ENCODE data around the gene SV2A. TPM values are rescaled to one million over a fixed set of nuclear protein-coding genes. Genes with fewer than 3 reads are reported as not detected.

SV2A gene, protein sequence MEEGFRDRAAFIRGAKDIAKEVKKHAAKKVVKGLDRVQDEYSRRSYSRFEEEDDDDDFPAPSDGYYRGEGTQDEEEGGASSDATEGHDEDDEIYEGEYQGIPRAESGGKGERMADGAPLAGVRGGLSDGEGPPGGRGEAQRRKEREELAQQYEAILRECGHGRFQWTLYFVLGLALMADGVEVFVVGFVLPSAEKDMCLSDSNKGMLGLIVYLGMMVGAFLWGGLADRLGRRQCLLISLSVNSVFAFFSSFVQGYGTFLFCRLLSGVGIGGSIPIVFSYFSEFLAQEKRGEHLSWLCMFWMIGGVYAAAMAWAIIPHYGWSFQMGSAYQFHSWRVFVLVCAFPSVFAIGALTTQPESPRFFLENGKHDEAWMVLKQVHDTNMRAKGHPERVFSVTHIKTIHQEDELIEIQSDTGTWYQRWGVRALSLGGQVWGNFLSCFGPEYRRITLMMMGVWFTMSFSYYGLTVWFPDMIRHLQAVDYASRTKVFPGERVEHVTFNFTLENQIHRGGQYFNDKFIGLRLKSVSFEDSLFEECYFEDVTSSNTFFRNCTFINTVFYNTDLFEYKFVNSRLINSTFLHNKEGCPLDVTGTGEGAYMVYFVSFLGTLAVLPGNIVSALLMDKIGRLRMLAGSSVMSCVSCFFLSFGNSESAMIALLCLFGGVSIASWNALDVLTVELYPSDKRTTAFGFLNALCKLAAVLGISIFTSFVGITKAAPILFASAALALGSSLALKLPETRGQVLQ
- 1 to 10 TPM in 2 of 4 donors, under 1 TPM in 1, not detected in 1; 0.54 to 3.9 (median 1.9) TPM for polyA plus RNA-seq
- long read RNA-seq, donor 1, result 0 reads
- long read RNA-seq, donor 2, result 0 reads
- long read RNA-seq, donor 3, result 0 reads
- long read RNA-seq, donor 4, result 0 reads
- long read RNA-seq, donor 5, result 0 reads
- long read RNA-seq, donor 6, result 0 reads
- long read RNA-seq, donor 7, result 0 reads
- long read RNA-seq, donor 8, result 0 reads
- long read RNA-seq, donor 9, result 0 reads
- long read RNA-seq, donor 10, result 0 reads

DNA sequence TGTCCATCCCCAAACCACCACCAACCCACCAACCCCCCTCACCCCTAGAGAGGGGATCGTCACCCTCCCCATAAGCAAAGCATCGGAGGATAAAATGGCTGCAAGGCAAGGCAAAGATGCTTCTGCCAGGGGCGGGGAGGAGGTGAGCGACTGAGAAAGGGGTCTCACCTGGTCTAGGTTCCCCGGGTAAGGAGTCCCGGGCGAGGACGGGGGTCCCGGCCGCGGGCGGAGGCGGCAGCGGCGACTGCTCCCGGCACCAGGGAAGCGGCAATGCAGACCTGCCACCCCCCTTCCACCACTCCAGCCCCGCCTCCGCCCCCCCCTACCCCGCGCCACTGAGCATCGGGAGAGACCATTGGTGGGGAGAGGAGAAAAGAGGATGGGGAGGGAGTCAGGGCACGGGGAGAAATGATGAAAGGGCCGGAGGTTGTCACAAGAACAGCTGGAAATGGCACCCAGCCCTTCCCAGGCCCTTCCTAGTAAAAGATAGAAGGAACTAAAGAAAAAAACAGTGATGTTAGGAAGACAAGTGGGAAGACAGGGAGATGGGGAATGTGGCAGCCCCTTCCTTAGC, at the start of gene SV2A:
TSS of gene SV2A (minus strand) at position 274 of the 574 bp plus-strand sequence. CDS start 4,004 bp downstream, outside the sequence.
- H3K4me1 ChIP-seq (ENCODE audit: control insufficient read depth in 3 of 3, insufficient read depth in 2 of 3, low read depth in 1 of 3, low read length in 2 of 3), result peaks cover 0 to 5% (median 0%) of the 10 kb centered on the region in 3 donors
- peaks cover under 1 to 4% (median 3%) of the 10 kb centered on the region in 3 donors for H3K36me3 ChIP-seq (ENCODE audit: control insufficient read depth in 3 of 3, insufficient read depth in 2 of 3, low read depth in 1 of 3, low read length in 3 of 3)
- FAIRE-seq (no peak), DNase-seq (peak in 1 of 2 donors; percentile 48)
- H3K27ac ChIP-seq (ENCODE audit: low read depth in 1 of 3, low read length in 2 of 3), result no peak within 1 kb of the TSS
- peak within 1 kb of the TSS; percentile 32 to 52 (median 49) for H3K4me3 ChIP-seq (ENCODE audit: low read depth in 1 of 3, low read length in 3 of 3)
- no peaks in the 10 kb centered on the region for H3K9me3 ChIP-seq (ENCODE audit: control insufficient read depth in 2 of 2, insufficient read depth in 1 of 2, low read depth in 1 of 2, low read length in 1 of 2)
- H3K27me3 ChIP-seq (ENCODE audit: control insufficient read depth in 3 of 3, insufficient read depth in 3 of 3, low read length in 3 of 3), result peaks cover 0 to 22% (median 0%) of the 10 kb centered on the region in 3 donors
- WGBS, 3 donors, result 0 to 12% (median 2%) methylated on average over 20 to 24 of the region's 24 CpGs

- DNase-seq (no peak), FAIRE-seq (no peak)
- H3K4me3 ChIP-seq (ENCODE audit: low read depth in 1 of 3, low read length in 3 of 3), result no peak overlapping the region
- H3K27me3 ChIP-seq (ENCODE audit: control insufficient read depth in 3 of 3, insufficient read depth in 3 of 3, low read length in 3 of 3), result no peaks in the 10 kb centered on the region
- no peak overlapping the region for H3K27ac ChIP-seq (ENCODE audit: low read depth in 1 of 3, low read length in 2 of 3)
- H3K9me3 ChIP-seq (ENCODE audit: control insufficient read depth in 2 of 2, insufficient read depth in 1 of 2, low read depth in 1 of 2, low read length in 1 of 2), result no peaks in the 10 kb centered on the region
- no peaks in the 10 kb centered on the region for H3K4me1 ChIP-seq (ENCODE audit: control insufficient read depth in 3 of 3, insufficient read depth in 2 of 3, low read depth in 1 of 3, low read length in 2 of 3)
- 90 to 92% (median 92%) methylated on average over 3 of the region's 3 CpGs for WGBS, 3 donors
- peaks cover 13 to 46% (median 14%) of the 10 kb centered on the region in 3 donors for H3K36me3 ChIP-seq (ENCODE audit: control insufficient read depth in 3 of 3, insufficient read depth in 2 of 3, low read depth in 1 of 3, low read length in 3 of 3)
These were observed 49.4 kb upstream of the SV2A start for GRCh38 chr1:149967041-149967440.

GRCh38 chr1:149966405-149966804, 48.8 kb upstream of the SV2A start:
- H3K4me3 ChIP-seq (ENCODE audit: low read depth in 1 of 3, low read length in 3 of 3), result no peak overlapping the region
- H3K4me1 ChIP-seq (ENCODE audit: control insufficient read depth in 3 of 3, insufficient read depth in 2 of 3, low read depth in 1 of 3, low read length in 2 of 3), result no peaks in the 10 kb centered on the region
- DNase-seq (no peak), FAIRE-seq (no peak)
- WGBS, 3 donors, result 50 to 82% (median 58%) methylated on average over 1 of the region's 1 CpG
- H3K27ac ChIP-seq (ENCODE audit: low read depth in 1 of 3, low read length in 2 of 3), result no peak overlapping the region
- no peaks in the 10 kb centered on the region for H3K27me3 ChIP-seq (ENCODE audit: control insufficient read depth in 3 of 3, insufficient read depth in 3 of 3, low read length in 3 of 3)
- H3K9me3 ChIP-seq (ENCODE audit: control insufficient read depth in 2 of 2, insufficient read depth in 1 of 2, low read depth in 1 of 2, low read length in 1 of 2), result no peaks in the 10 kb centered on the region
- peaks cover 11 to 47% (median 13%) of the 10 kb centered on the region in 3 donors for H3K36me3 ChIP-seq (ENCODE audit: control insufficient read depth in 3 of 3, insufficient read depth in 2 of 3, low read depth in 1 of 3, low read length in 3 of 3)

DNA sequence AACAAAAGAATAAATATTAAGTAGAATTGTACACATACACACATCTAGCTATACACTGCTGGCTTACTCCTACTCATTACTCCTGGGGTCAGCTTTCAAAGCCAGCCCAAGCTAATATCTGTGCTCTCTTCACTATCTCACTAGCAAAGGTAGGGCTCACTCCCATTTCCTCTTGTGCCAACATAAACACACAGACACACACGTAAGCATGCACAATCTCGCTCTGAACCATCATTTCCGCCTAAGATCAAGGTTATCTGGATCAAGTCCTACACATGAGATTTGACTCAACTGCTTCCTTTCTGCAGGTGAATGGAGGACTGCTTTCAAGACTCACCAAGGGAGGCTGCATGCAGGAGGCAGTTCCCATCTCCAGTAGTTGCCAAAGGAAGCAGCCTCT, 47.8 kb upstream of the SV2A start:
- Histone ChIP-seq H3K9me3 (ENCODE audit: control insufficient read depth in 2 of 2, insufficient read depth in 1 of 2, low read depth in 1 of 2, low read length in 1 of 2) (no peaks in the 10 kb centered on the region), H3K27me3 (ENCODE audit: control insufficient read depth in 3 of 3, insufficient read depth in 3 of 3, low read length in 3 of 3) (no peaks in the 10 kb centered on the region), H3K4me1 (ENCODE audit: control insufficient read depth in 3 of 3, insufficient read depth in 2 of 3, low read depth in 1 of 3, low read length in 2 of 3) (no peaks in the 10 kb centered on the region), H3K27ac (ENCODE audit: low read depth in 1 of 3, low read length in 2 of 3) (no peak overlapping the region), H3K36me3 (ENCODE audit: control insufficient read depth in 3 of 3, insufficient read depth in 2 of 3, low read depth in 1 of 3, low read length in 3 of 3) (peaks cover 10 to 45% (median 15%) of the 10 kb centered on the region in 3 donors), H3K4me3 (ENCODE audit: low read depth in 1 of 3, low read length in 3 of 3) (no peak overlapping the region)
- WGBS, 3 donors, result 75 to 89% (median 88%) methylated on average over 3 of the region's 3 CpGs
- DNase-seq (peak in 1 of 2 donors; percentile 24), FAIRE-seq (no peak)

DNA sequence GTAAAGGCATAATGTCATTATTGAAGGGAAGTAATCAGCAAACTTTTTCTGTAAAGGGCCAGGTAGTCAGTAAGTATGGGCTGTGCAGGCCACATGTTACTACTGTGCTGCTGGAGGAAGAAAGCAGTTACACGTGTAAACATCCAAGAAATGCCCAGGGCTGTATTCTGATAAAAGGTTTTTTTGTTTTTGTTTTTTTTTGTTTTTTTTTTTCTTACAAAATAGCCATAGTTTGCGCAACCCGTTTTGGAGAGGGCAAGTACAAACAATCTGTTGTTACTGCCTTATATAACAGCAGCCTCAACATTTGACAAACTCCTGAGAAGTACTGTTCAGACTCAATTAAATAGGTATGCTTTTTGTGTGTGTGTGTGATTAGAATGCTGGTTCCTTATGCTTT, 45.7 kb upstream of the SV2A start:
- H3K36me3 ChIP-seq (ENCODE audit: control insufficient read depth in 3 of 3, insufficient read depth in 2 of 3, low read depth in 1 of 3, low read length in 3 of 3), result peaks cover 10 to 43% (median 20%) of the 10 kb centered on the region in 3 donors
- no peak overlapping the region for H3K27ac ChIP-seq (ENCODE audit: low read depth in 1 of 3, low read length in 2 of 3)
- 58 to 65% (median 64%) methylated on average over 3 of the region's 3 CpGs for WGBS, 3 donors

GRCh38 chr1:149962736-149963135, 45.1 kb upstream of the SV2A start:
- Histone ChIP-seq H3K4me1 (ENCODE audit: control insufficient read depth in 3 of 3, insufficient read depth in 2 of 3, low read depth in 1 of 3, low read length in 2 of 3) (no peaks in the 10 kb centered on the region), H3K36me3 (ENCODE audit: control insufficient read depth in 3 of 3, insufficient read depth in 2 of 3, low read depth in 1 of 3, low read length in 3 of 3) (peaks cover 10 to 45% (median 22%) of the 10 kb centered on the region in 3 donors), H3K27me3 (ENCODE audit: control insufficient read depth in 3 of 3, insufficient read depth in 3 of 3, low read length in 3 of 3) (no peaks in the 10 kb centered on the region), H3K9me3 (ENCODE audit: control insufficient read depth in 2 of 2, insufficient read depth in 1 of 2, low read depth in 1 of 2, low read length in 1 of 2) (peaks cover 0 to 9% of the 10 kb centered on the region in 2 donors), H3K4me3 (ENCODE audit: low read depth in 1 of 3, low read length in 3 of 3) (no peak overlapping the region), H3K27ac (ENCODE audit: low read depth in 1 of 3, low read length in 2 of 3) (peak overlapping the region in 1 of 3 donors; percentile 57)
- FAIRE-seq (no peak), DNase-seq (no peak)
- 70 to 85% (median 82%) methylated on average over 2 of the region's 2 CpGs for WGBS, 3 donors

More for the DNA sequence above, 45.7 kb upstream of the SV2A start:
- DNase-seq, result no peak
- no peak for FAIRE-seq
- Histone ChIP-seq H3K9me3 (ENCODE audit: control insufficient read depth in 2 of 2, insufficient read depth in 1 of 2, low read depth in 1 of 2, low read length in 1 of 2) (peaks cover 0 to 3% of the 10 kb centered on the region in 2 donors), H3K27me3 (ENCODE audit: control insufficient read depth in 3 of 3, insufficient read depth in 3 of 3, low read length in 3 of 3) (no peaks in the 10 kb centered on the region), H3K4me3 (ENCODE audit: low read depth in 1 of 3, low read length in 3 of 3) (no peak overlapping the region), H3K4me1 (ENCODE audit: control insufficient read depth in 3 of 3, insufficient read depth in 2 of 3, low read depth in 1 of 3, low read length in 2 of 3) (no peaks in the 10 kb centered on the region)

DNA sequence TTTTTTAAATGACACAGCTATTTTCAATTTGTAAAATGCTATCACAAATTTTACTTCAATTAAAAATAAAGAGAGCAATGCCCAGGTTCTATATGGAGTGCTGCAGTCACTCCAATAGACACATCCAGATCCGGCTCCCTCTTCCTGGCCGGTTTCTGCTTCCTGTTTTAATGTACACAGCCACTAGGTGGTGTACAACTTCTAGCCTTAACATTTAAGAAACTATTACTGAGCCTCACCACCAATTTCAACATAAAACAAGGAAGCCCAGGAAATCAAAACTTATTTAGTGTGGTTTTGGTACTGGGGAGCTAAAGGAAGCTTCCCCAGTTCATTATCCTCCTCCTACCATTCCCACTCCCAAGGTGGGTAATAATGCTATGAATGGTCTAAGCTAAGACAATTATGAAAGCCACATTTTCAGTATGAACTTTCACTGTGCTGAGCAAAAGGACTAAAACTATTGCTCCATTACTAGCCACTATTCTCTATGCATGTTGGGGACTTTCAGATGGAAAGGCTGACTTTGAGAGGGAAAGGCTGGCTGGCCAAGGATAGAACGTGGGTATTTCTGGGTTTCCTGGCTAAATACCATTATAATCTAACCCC, 44.5 kb upstream of the SV2A start:
- WGBS, 3 donors, result 14 to 19% (median 17%) methylated on average over 3 of the region's 3 CpGs
- DNase-seq (peak; percentile 86 to 87), FAIRE-seq (no peak)
- no peak overlapping the region for H3K4me3 ChIP-seq (ENCODE audit: low read depth in 1 of 3, low read length in 3 of 3)
- peaks cover 10 to 48% (median 22%) of the 10 kb centered on the region in 3 donors for H3K36me3 ChIP-seq (ENCODE audit: control insufficient read depth in 3 of 3, insufficient read depth in 2 of 3, low read depth in 1 of 3, low read length in 3 of 3)
- H3K27ac ChIP-seq (ENCODE audit: low read depth in 1 of 3, low read length in 2 of 3), result peak overlapping the region in 2 of 3 donors; percentile 57 to 66
- no peaks in the 10 kb centered on the region for H3K27me3 ChIP-seq (ENCODE audit: control insufficient read depth in 3 of 3, insufficient read depth in 3 of 3, low read length in 3 of 3)
- peaks cover 0 to 13% of the 10 kb centered on the region in 2 donors for H3K9me3 ChIP-seq (ENCODE audit: control insufficient read depth in 2 of 2, insufficient read depth in 1 of 2, low read depth in 1 of 2, low read length in 1 of 2)
- H3K4me1 ChIP-seq (ENCODE audit: control insufficient read depth in 3 of 3, insufficient read depth in 2 of 3, low read depth in 1 of 3, low read length in 2 of 3), result no peaks in the 10 kb centered on the region

Measured in small intestine (tissue), 16 donors.